Activated CD8-positive, alpha-beta memory T cell treated with anti-CD3 and anti-CD28 coated beads, Interleukin-2, amount 50 U/mL, for 48 hours (primary cell): ENCODE measurements around the gene FAM20C.
"Not testable (repeated sequence)": the region's sequence is repeated elsewhere in the genome, so short reads cannot be mapped to it uniquely, and the experiment has no call there.

Experiments
- DNase-seq: peaks from one replicate; pipeline ENCODE4 v3.0.0-alpha.2; 2020

Gene FAM20C

GRCh38 chr7:230274-230673, 37.9 kb downstream of the FAM20C start:
- DNase-seq, result no peak

- DNase-seq, result no peak
These were observed 38.9 kb downstream of the FAM20C start for GRCh38 chr7:231030-231857.

GRCh38 chr7:231858-232246, 39.5 kb downstream of the FAM20C start:
- DNase-seq, result no peak

GRCh38 chr7:232410-233248, 40.3 kb downstream of the FAM20C start:
- no peak for DNase-seq

GRCh38 chr7:233249-234035, 41.1 kb downstream of the FAM20C start:
- DNase-seq, result no peak

GRCh38 chr7:234051-234707, 41.8 kb downstream of the FAM20C start:
- no peak for DNase-seq

GRCh38 chr7:234708-235553, 42.6 kb downstream of the FAM20C start:
- DNase-seq, result no peak

GRCh38 chr7:235576-236395, 43.4 kb downstream of the FAM20C start:
- no peak for DNase-seq

- DNase-seq, result no peak
These were observed 44.6 kb downstream of the FAM20C start for GRCh38 chr7:236967-237366.

- no peak for DNase-seq
These were observed 45.0 kb downstream of the FAM20C start for GRCh38 chr7:237385-237784.

GRCh38 chr7:240146-240676, 47.8 kb downstream of the FAM20C start:
- DNase-seq, result no peak

- DNase-seq, result no peak
These were observed 48.6 kb downstream of the FAM20C start for GRCh38 chr7:240887-241421.

- no peak for DNase-seq
These were observed 49.1 kb downstream of the FAM20C start for GRCh38 chr7:241513-241912.

GRCh38 chr7:242826-243579, 50.6 kb downstream of the FAM20C start:
- DNase-seq, result not testable (repeated sequence)

GRCh38 chr7:243580-243978, 51.2 kb downstream of the FAM20C start:
- not testable (repeated sequence) for DNase-seq

- DNase-seq, result no peak
These were observed 52.6 kb downstream of the FAM20C start for GRCh38 chr7:244974-245373.

- DNase-seq, result no peak
These were observed 53.4 kb downstream of the FAM20C start for GRCh38 chr7:245574-246295.

- DNase-seq, result no peak
These were observed 54.1 kb downstream of the FAM20C start for GRCh38 chr7:246451-246850.

GRCh38 chr7:247181-247580, 54.8 kb downstream of the FAM20C start:
- no peak for DNase-seq
